RCC 7860 (cell line): ENCODE results near the gene MIS18A.
"Not testable (repeated sequence)": the region's sequence is repeated elsewhere in the genome, so short reads cannot be mapped to it uniquely, and the experiment has no call there.

Experiments
- DNase-seq: peaks from one replicate; pipeline ENCODE4 v3.0.0-alpha.2; 2015; ENCODE audit warnings: low spot score
- FAIRE-seq: peaks from 2 replicates; lab custom pipeline; 2012; peaks lifted over from hg19 to GRCh38; lab: Jason Lieb, UNC

The MIS18A gene

GRCh38 chr21:32306021-32306780 lies 27.4 kb upstream of the MIS18A start:
- no peak for DNase-seq

GRCh38 chr21:32304998-32305397 lies 26.1 kb upstream of the MIS18A start:
- DNase-seq (no peak), FAIRE-seq (no peak)

More at GRCh38 chr21:32306021-32306780, 27.4 kb upstream of the MIS18A start:
- no peak for FAIRE-seq

GRCh38 chr21:32303385-32303784 lies 24.5 kb upstream of the MIS18A start:
- no peak for DNase-seq
- no peak for FAIRE-seq

GRCh38 chr21:32302560-32302959 lies 23.7 kb upstream of the MIS18A start:
- no peak for DNase-seq
- FAIRE-seq: no peak

GRCh38 chr21:32301596-32301995 lies 22.7 kb upstream of the MIS18A start:
- DNase-seq (no peak), FAIRE-seq (no peak)

- DNase-seq: no peak
- no peak for FAIRE-seq
Observed at GRCh38 chr21:32300117-32300681, 21.4 kb upstream of the MIS18A start.

GRCh38 chr21:32299695-32300094 lies 20.8 kb upstream of the MIS18A start:
- DNase-seq: no peak
- no peak for FAIRE-seq

GRCh38 chr21:32298658-32299081 lies 19.8 kb upstream of the MIS18A start, which contains the start of gene MRAP:
TSS of gene MRAP (plus strand) at chr21:32298855. CDS start at chr21:32298972, 117 bp downstream.
- FAIRE-seq (no peak), DNase-seq (no peak)

- no peak for DNase-seq
- no peak for FAIRE-seq
Observed at GRCh38 chr21:32298148-32298559, 19.3 kb upstream of the MIS18A start.

- FAIRE-seq: no peak
Observed at GRCh38 chr21:32297449-32297848, 18.6 kb upstream of the MIS18A start.

GRCh38 chr21:32285476-32285875 lies 6.6 kb upstream of the MIS18A start:
- no peak for FAIRE-seq

More at GRCh38 chr21:32297449-32297848, 18.6 kb upstream of the MIS18A start:
- DNase-seq: no peak

GRCh38 chr21:32282992-32283391 lies 4.1 kb upstream of the MIS18A start:
- no peak for FAIRE-seq
- DNase-seq: no peak

More at GRCh38 chr21:32285476-32285875, 6.6 kb upstream of the MIS18A start:
- no peak for DNase-seq

GRCh38 chr21:32281531-32281930 lies 2.7 kb upstream of the MIS18A start:
- no peak for FAIRE-seq

GRCh38 chr21:32279377-32279680 lies 480 bp upstream of the MIS18A start:
- no peak for FAIRE-seq

More at GRCh38 chr21:32281531-32281930, 2.7 kb upstream of the MIS18A start:
- no peak for DNase-seq

GRCh38 chr21:32278103-32278502 lies 746 bp downstream of the MIS18A start:
- DNase-seq (no peak), FAIRE-seq (no peak)

More at GRCh38 chr21:32279377-32279680, 480 bp upstream of the MIS18A start:
- DNase-seq: no peak

- FAIRE-seq: no peak
- no peak for DNase-seq
Observed at GRCh38 chr21:32276671-32277070, 2.2 kb downstream of the MIS18A start.

GRCh38 chr21:32270748-32271147 lies 8.1 kb downstream of the MIS18A start:
- FAIRE-seq: no peak

GRCh38 chr21:32265321-32265720 lies 13.5 kb downstream of the MIS18A start:
- DNase-seq: not testable (repeated sequence)

More at GRCh38 chr21:32270748-32271147, 8.1 kb downstream of the MIS18A start:
- DNase-seq: no peak

GRCh38 chr21:32261929-32262328 lies 16.9 kb downstream of the MIS18A start:
- FAIRE-seq: no peak
- DNase-seq: no peak

More at GRCh38 chr21:32265321-32265720, 13.5 kb downstream of the MIS18A start:
- FAIRE-seq: not testable (repeated sequence)

- no peak for DNase-seq
- no peak for FAIRE-seq
Observed at GRCh38 chr21:32260130-32260529, 18.7 kb downstream of the MIS18A start.

GRCh38 chr21:32258786-32259048 lies 20.1 kb downstream of the MIS18A start:
- FAIRE-seq: not testable (repeated sequence)

More at GRCh38 chr21:32258786-32259048, 20.1 kb downstream of the MIS18A start:
- DNase-seq: not testable (repeated sequence)
